WTC11 (cell line): ENCODE measurements around the gene NHLRC2. TPM values are rescaled to one million over a fixed set of nuclear protein-coding genes. Genes with fewer than 3 reads are reported as not detected.

ENCODE experiments used
- ATAC-seq: fragments of 200-7000 bp; cut with Tn5 transposase; 2 replicates; pipeline ENCODE4 v1.10.0; 2021; ENCODE audit warnings: mild to moderate bottlenecking, moderate library complexity
- CTCF ChIA-PET: fragments of 300-600 bp; sonication (Branson Sonifier 250); formaldehyde crosslinking; loops from one replicate; lab custom pipeline; 2021; ENCODE audit warnings: antibody characterized with exemption; lab: Charles Lee
- POLR2A ChIA-PET: fragments of 350-600 bp; sonication (Branson Sonifier 250); formaldehyde crosslinking; loops from one replicate; lab custom pipeline; 2021; ENCODE audit warnings: antibody characterized with exemption; lab: Charles Lee
- DNase-seq: peaks from one replicate; pipeline ENCODE4 v3.0.0; 2021; ENCODE audit warnings: low spot score
- H3K27ac Mint-ChIP-seq: 2 replicates; pipeline ENCODE4 v1.8.0; 2021; ENCODE audit warnings: mixed read lengths
- H3K27me3 Mint-ChIP-seq: 2 replicates; pipeline ENCODE4 v1.8.0; 2021; ENCODE audit warnings: low read depth, mild to moderate bottlenecking, moderate library complexity, mixed read lengths
- H3K36me3 Mint-ChIP-seq: 2 replicates; pipeline ENCODE4 v1.8.0; 2021; ENCODE audit warnings: mixed read lengths
- H3K4me1 Mint-ChIP-seq: 2 replicates; pipeline ENCODE4 v1.8.0; 2022; ENCODE audit warnings: mixed read lengths
- H3K4me3 Mint-ChIP-seq: 2 replicates; pipeline ENCODE4 v1.8.0; 2021; ENCODE audit warnings: mild to moderate bottlenecking, moderate library complexity, mixed read lengths
- H3K9me3 Mint-ChIP-seq: 2 replicates; pipeline ENCODE4 v1.8.0; 2021; ENCODE audit warnings: mixed read lengths
- AR ChIP-seq: fragments of 250-450 bp; sonication (Bioruptor Pico); IDR thresholded peaks from 2 replicates; pipeline ENCODE4 v1.9.0; 2021; ENCODE audit warnings: mild to moderate bottlenecking
- CREB1 ChIP-seq: sonication (generic); formaldehyde crosslinking; IDR thresholded peaks from 2 replicates; pipeline ENCODE4 v1.8.0; 2023; ENCODE audit warnings: mild to moderate bottlenecking, missing genetic modification reagents
- CREM ChIP-seq: sonication (generic); formaldehyde crosslinking; IDR thresholded peaks from 2 replicates; pipeline ENCODE4 v1.8.1; 2022; ENCODE audit warnings: mild to moderate bottlenecking, missing genetic modification reagents, moderate library complexity
- EMX1 ChIP-seq: fragments of 250-450 bp; sonication (Bioruptor Pico); IDR thresholded peaks from 2 replicates; pipeline ENCODE4 v1.8.0; 2021; ENCODE audit warnings: mild to moderate bottlenecking
- FOXK1 ChIP-seq: sonication (generic); formaldehyde crosslinking; IDR thresholded peaks from 2 replicates; pipeline ENCODE4 v1.8.0; 2022; ENCODE audit warnings: mild to moderate bottlenecking, moderate library complexity, missing genetic modification reagents
- GTF2I ChIP-seq: fragments of 250-450 bp; sonication (Bioruptor Pico); conservative IDR thresholded peaks from 2 replicates; pipeline ENCODE4 v1.4.0; 2021; ENCODE audit warnings: mild to moderate bottlenecking
- HMGA2 ChIP-seq: fragments of 250-450 bp; sonication (Bioruptor Pico); IDR thresholded peaks from 2 replicates; pipeline ENCODE4 v1.4.0; 2021; ENCODE audit warnings: mild to moderate bottlenecking, moderate library complexity
- IRF2 ChIP-seq: sonication (generic); formaldehyde crosslinking; IDR thresholded peaks from 2 replicates; pipeline ENCODE4 v1.8.0; 2022; ENCODE audit warnings: low read depth, missing genetic modification reagents, borderline replicate concordance
- JUN ChIP-seq: sonication (generic); formaldehyde crosslinking; IDR thresholded peaks from 2 replicates; pipeline ENCODE4 v1.8.0; 2023; ENCODE audit warnings: mild to moderate bottlenecking, missing genetic modification reagents
- KAT7 ChIP-seq: sonication (generic); formaldehyde crosslinking; IDR thresholded peaks from 2 replicates; pipeline ENCODE4 v1.8.1; 2023; ENCODE audit warnings: missing genetic modification reagents, mild to moderate bottlenecking, borderline replicate concordance
- MYBL2 ChIP-seq: sonication (generic); formaldehyde crosslinking; IDR thresholded peaks from 2 replicates; pipeline ENCODE4 v1.8.1; 2023; ENCODE audit warnings: mild to moderate bottlenecking, moderate library complexity, missing genetic modification reagents
- PREB ChIP-seq: sonication (generic); formaldehyde crosslinking; IDR thresholded peaks from 2 replicates; pipeline ENCODE4 v1.8.1; 2022; ENCODE audit warnings: mild to moderate bottlenecking, missing genetic modification reagents, moderate library complexity, borderline replicate concordance
- PRRX2 ChIP-seq: fragments of 250-450 bp; sonication (Bioruptor Pico); IDR thresholded peaks from 2 replicates; pipeline ENCODE4 v1.8.0; 2021; ENCODE audit warnings: mild to moderate bottlenecking
- RELA ChIP-seq: sonication (generic); formaldehyde crosslinking; IDR thresholded peaks from 2 replicates; pipeline ENCODE4 v1.8.1; 2022; ENCODE audit warnings: missing genetic modification reagents, mild to moderate bottlenecking, borderline replicate concordance
- RORB ChIP-seq: fragments of 250-450 bp; sonication (Bioruptor Pico); IDR thresholded peaks from 2 replicates; pipeline ENCODE4 v1.9.0; 2021; ENCODE audit warnings: mild to moderate bottlenecking
- TEAD1 ChIP-seq: sonication (generic); formaldehyde crosslinking; IDR thresholded peaks from 2 replicates; pipeline ENCODE4 v1.8.0; 2022; ENCODE audit warnings: mild to moderate bottlenecking, missing genetic modification reagents
- ZMAT4 ChIP-seq: fragments of 250-450 bp; sonication (Bioruptor Pico); IDR thresholded peaks from 2 replicates; pipeline ENCODE4 v1.9.0; 2021; ENCODE audit warnings: mild to moderate bottlenecking
- ZNF138 ChIP-seq: sonication (generic); formaldehyde crosslinking; conservative IDR thresholded peaks from 2 replicates; pipeline ENCODE4 v1.8.1; 2022; ENCODE audit warnings: mild to moderate bottlenecking, moderate library complexity, missing genetic modification reagents
- ZNF317 ChIP-seq: sonication (generic); formaldehyde crosslinking; IDR thresholded peaks from 2 replicates; pipeline ENCODE4 v1.8.1; 2023; ENCODE audit warnings: low read depth, mild to moderate bottlenecking, moderate library complexity, missing genetic modification reagents, borderline replicate concordance
- ZNF416 ChIP-seq: fragments of 250-450 bp; sonication (Bioruptor Pico); IDR thresholded peaks from 2 replicates; pipeline ENCODE4 v1.9.0; 2021; ENCODE audit warnings: mild to moderate bottlenecking, inconsistent platforms
- ZNF671 ChIP-seq: fragments of 250-450 bp; sonication (Bioruptor Pico); IDR thresholded peaks from 2 replicates; pipeline ENCODE4 v1.8.0; 2021; ENCODE audit warnings: mild to moderate bottlenecking
- total RNA-seq: library from RNA; stranded (reverse); gene quantifications from 3 replicates; pipeline ENCODE4 v1.2.3, GENCODE V29; 2021
- TF ChIP-seq, protein P1 (sequence below): fragments of 250-450 bp; sonication (Bioruptor Pico); IDR thresholded peaks from 2 replicates; pipeline ENCODE4 v1.9.0; 2021; ENCODE audit warnings: moderate library complexity, mild to moderate bottlenecking, inconsistent platforms, borderline replicate concordance
- TF ChIP-seq, protein P2 (sequence below): sonication (generic); formaldehyde crosslinking; IDR thresholded peaks from 2 replicates; pipeline ENCODE4 v1.8.1; 2022; ENCODE audit warnings: missing genetic modification reagents, borderline replicate concordance
- TF ChIP-seq, protein P3 (sequence below): fragments of 250-450 bp; sonication (Bioruptor Pico); IDR thresholded peaks from 2 replicates; pipeline ENCODE4 v2.1.2; 2022; ENCODE audit warnings: mild to moderate bottlenecking, moderate library complexity
- TF ChIP-seq, protein P4 (sequence below): sonication (generic); formaldehyde crosslinking; IDR thresholded peaks from 2 replicates; pipeline ENCODE4 v1.8.1; 2023; ENCODE audit warnings: mild to moderate bottlenecking, missing genetic modification reagents

Gene NHLRC2
- total RNA-seq, 1 experiment from 2014 or later, result 37.9 TPM

DNA sequence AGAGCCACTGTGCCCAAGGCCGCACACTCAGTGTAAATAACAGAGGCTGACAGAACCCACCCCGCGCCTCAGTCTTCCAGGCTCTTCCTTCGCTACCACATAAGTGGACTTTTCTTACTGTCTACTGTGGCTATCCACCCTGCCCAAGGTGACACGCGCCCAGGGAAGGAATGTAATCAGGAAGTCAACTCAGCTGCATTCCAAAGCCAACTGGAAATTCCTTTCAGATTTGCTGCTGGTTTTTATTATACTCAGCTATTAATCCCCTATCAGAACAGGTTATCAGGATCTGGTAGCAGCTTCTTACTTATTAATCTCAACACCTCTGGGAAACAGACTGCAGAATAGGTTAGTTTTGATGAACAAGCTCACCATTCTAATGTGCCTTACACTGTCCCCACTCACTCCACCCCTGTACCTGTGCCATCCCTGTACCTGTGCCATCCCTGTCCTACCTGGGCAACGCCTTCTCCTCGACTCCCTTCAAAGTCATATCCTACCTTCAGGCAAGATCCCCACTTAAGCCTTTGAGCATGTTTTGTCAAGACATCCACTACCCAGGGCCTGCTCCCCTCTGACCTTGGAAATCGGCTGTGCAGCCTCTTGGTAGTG is 90.7 kb downstream of the NHLRC2 start (continued):
- TF ChIP-seq RELA, result no peak
- TF ChIP-seq, all 79 proteins: peak for 0

DNA sequence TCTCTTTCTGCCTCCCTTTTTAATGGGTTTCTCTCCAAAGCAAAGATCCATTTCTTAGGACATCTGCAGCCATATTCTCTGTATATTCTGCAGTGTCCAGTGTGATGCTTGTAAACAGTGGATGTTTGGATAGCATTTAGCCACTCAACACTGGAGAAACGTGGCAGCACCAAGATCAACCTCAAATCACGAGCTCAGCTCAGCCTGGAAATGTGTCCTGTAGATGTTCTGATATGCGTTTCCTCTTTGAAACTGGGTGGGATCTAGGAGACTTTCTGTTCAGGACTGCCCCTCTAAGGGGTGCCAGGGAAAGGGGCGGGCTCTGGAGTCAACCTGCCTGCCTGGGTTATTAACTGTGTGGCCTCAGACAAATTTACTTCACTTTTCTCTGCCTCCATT is 91.2 kb downstream of the NHLRC2 start:
- H3K4me3 Mint-ChIP-seq, result no peak overlapping the region
- ChIA-PET POLR2A (no interaction called here), CTCF (no interaction called here)
- ATAC-seq (no peak), DNase-seq (no peak)
- 0 out of 2 replicates have a peak, but pooled peaks cover 5% of the 10 kb centered on the region for H3K9me3 Mint-ChIP-seq
- H3K27ac Mint-ChIP-seq, result no peak overlapping the region
- H3K27me3 Mint-ChIP-seq, result no peaks in the 10 kb centered on the region
- no peaks in the 10 kb centered on the region for H3K36me3 Mint-ChIP-seq
- TF ChIP-seq, protein P1, sequence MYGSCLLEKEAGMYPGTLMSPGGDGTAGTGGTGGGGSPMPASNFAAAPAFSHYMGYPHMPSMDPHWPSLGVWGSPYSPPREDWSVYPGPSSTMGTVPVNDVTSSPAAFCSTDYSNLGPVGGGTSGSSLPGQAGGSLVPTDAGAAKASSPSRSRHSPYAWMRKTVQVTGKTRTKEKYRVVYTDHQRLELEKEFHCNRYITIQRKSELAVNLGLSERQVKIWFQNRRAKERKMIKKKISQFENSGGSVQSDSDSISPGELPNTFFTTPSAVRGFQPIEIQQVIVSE (CRISPR knock-in tag), result no peak
- TF ChIP-seq ZNF416, result no peak
- no peak for TF ChIP-seq CREM (CRISPR knock-in tag)
- no peak for TF ChIP-seq RELA
- no peak for TF ChIP-seq PRRX2 (CRISPR knock-in tag)
- no peak for TF ChIP-seq KAT7 (CRISPR knock-in tag)
- TF ChIP-seq, protein P2, sequence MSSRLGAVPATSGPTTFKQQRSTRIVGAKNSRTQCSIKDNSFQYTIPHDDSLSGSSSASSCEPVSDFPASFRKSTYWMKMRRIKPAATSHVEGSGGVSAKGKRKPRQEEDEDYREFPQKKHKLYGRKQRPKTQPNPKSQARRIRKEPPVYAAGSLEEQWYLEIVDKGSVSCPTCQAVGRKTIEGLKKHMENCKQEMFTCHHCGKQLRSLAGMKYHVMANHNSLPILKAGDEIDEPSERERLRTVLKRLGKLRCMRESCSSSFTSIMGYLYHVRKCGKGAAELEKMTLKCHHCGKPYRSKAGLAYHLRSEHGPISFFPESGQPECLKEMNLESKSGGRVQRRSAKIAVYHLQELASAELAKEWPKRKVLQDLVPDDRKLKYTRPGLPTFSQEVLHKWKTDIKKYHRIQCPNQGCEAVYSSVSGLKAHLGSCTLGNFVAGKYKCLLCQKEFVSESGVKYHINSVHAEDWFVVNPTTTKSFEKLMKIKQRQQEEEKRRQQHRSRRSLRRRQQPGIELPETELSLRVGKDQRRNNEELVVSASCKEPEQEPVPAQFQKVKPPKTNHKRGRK, result no peak
- no peak for TF ChIP-seq EMX1 (CRISPR knock-in tag)
- no peak for TF ChIP-seq RORB
- no peak for TF ChIP-seq IRF2
- no peak for TF ChIP-seq ZNF317 (CRISPR knock-in tag)
- no peak for TF ChIP-seq ZNF671 (CRISPR knock-in tag)
- no peak for TF ChIP-seq FOXK1
- TF ChIP-seq TEAD1 (CRISPR knock-in tag), result no peak
- no peak for TF ChIP-seq ZNF138 (CRISPR knock-in tag)
- TF ChIP-seq JUN (CRISPR knock-in tag), result no peak
- TF ChIP-seq, protein P3, sequence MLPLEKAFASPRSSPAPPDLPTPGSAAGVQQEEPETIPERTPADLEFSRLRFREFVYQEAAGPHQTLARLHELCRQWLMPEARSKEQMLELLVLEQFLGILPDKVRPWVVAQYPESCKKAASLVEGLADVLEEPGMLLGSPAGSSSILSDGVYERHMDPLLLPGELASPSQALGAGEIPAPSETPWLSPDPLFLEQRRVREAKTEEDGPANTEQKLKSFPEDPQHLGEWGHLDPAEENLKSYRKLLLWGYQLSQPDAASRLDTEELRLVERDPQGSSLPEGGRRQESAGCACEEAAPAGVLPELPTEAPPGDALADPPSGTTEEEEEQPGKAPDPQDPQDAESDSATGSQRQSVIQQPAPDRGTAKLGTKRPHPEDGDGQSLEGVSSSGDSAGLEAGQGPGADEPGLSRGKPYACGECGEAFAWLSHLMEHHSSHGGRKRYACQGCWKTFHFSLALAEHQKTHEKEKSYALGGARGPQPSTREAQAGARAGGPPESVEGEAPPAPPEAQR (CRISPR knock-in tag), result no peak
- TF ChIP-seq MYBL2 (CRISPR knock-in tag), result no peak
- TF ChIP-seq ZMAT4 (CRISPR knock-in tag), result no peak
- no peak for TF ChIP-seq GTF2I
- no peaks in the 10 kb centered on the region for H3K4me1 Mint-ChIP-seq

DNA sequence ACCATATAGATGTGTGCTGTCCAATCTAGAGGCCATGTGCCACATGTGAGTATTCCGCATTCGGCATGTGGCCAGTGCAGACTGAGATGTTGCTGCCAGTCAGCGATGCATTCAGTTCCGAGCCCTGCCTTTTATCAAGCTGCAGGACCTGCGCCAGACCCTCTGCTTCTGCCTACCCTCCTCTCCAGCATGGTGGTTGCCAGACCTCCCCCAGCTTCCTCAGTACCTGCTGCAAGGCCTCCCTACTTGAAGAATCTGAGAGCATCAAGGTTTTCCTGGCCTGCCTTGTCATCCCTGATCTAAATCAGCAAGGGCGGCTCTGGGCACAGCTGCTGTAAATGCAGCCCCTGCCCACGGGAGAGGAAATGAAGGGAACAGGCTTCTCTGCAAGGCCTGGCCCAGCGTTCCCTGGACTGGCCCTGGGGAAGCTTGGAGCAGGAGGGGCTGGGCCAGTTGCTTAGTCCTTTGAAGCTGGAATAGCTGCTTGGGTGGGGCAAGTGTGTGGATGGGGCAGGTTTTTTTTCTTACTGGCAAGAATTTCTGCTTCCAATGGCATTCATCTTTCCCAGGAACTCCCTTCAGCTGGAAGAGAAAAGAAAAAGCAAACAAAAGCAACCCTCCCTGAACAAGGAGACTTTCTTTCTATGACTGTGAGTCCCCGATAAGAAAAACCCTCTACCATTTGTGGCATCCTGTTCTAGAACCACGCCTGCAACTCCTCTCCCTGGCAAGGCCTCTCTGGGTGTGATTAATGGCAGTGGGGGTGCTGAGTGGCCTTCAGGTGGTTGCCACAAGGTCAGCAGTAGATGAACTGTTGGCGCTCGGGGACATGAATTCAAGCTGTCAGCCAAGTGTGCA is 93.0 kb downstream of the NHLRC2 start:
- no peak overlapping the region for H3K4me3 Mint-ChIP-seq
- H3K27ac Mint-ChIP-seq, result no peak overlapping the region
- H3K36me3 Mint-ChIP-seq, result no peaks in the 10 kb centered on the region
- ChIA-PET POLR2A (no interaction called here), CTCF (no interaction called here)
- ATAC-seq (no peak; the same call in 1 of the 2 replicates), DNase-seq (no peak)
- no peaks in the 10 kb centered on the region for H3K9me3 Mint-ChIP-seq
- no peaks in the 10 kb centered on the region for H3K27me3 Mint-ChIP-seq
- H3K4me1 Mint-ChIP-seq, result no peaks in the 10 kb centered on the region
- TF ChIP-seq CREB1 (CRISPR knock-in tag) (no peak), AR (CRISPR knock-in tag) (no peak), PRRX2 (CRISPR knock-in tag) (no peak), KAT7 (CRISPR knock-in tag) (no peak), PREB (CRISPR knock-in tag) (no peak), HMGA2 (CRISPR knock-in tag) (no peak)
- TF ChIP-seq, protein P4, sequence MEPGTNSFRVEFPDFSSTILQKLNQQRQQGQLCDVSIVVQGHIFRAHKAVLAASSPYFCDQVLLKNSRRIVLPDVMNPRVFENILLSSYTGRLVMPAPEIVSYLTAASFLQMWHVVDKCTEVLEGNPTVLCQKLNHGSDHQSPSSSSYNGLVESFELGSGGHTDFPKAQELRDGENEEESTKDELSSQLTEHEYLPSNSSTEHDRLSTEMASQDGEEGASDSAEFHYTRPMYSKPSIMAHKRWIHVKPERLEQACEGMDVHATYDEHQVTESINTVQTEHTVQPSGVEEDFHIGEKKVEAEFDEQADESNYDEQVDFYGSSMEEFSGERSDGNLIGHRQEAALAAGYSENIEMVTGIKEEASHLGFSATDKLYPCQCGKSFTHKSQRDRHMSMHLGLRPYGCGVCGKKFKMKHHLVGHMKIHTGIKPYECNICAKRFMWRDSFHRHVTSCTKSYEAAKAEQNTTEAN (CRISPR knock-in tag), result no peak
